D341Med (cell line): Measurements from ENCODE around the gene PALD1.

Source experiments
- DNase-seq: peaks from one replicate; pipeline ENCODE4 v3.0.0; 2012; ENCODE audit warnings: low spot score

Gene PALD1

DNA sequence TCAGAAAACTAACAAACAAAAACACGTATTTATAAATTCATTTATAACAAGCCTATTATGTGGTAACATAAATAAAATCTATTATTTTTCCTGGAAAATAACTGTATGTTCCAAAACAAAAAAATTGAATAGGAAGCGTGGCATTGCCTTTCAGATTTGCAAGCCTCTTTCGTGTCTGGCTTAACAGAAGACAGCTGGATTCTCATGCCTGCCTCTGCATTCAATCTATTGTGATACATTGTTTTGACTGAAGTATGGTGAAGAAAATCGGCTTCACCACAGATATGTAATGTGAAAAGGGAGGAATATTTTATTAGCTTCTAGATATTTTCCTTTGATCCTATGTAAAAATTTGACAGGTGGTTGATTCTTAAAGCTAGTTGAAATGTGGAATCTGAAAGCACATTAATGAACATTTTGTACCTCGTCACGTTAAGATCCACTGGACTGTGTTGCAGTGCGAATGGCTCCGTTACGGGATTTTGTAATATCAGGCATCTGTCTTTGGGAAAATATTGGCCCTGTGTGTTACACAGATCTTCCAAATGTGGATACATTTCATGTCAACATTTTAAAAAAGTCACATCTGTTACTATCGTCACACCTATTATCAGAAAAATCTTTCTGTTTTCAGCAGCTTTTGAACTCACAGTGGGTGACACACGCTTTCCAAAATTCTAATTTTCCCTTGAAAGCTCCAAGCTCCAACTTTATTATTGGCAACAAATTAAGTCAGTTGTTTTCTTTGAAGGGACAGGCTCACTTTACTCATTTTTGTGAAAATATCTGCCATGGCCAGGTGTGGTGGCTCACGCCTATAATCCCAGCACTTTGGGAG lies 26.2 kb downstream of the PALD1 start:
- DNase-seq, result no peak

DNA sequence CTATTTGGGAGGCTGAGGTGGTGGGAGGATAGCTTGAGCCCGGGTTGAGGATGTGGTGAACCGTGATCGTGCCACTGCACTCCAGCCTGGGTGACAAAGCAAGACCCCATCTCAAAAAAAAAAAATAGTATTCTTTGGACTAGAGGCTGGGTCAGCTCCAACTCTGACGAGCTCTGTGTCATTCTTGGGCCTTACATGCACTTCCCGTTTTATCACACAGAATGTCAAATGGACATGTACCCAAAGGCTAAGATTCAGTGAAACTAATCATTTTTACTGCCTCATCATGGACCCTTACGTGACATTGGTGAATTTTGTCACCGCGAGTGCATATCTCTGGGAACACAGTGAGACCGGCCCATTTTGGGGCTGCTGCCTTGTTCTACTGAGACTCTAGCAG lies 27.3 kb downstream of the PALD1 start:
- no peak for DNase-seq

DNA sequence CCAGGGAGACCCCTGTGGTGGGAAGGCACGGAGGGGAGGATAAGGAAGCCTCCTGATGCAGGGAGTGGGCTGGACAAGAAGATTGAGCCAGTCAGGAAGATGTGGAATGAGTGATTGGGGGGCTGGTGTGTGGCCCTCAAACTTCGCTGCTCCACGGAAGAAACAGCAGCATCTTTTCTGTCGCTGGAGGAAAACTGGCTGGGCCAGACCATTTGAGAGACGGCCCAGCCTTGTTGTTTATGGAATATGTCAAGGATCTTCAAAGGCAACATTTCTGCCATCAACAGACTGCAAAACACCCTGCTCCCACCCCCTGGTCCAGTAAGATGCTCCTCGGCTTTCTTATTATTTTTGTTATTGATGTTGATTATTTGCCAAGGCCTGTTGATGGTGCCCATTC lies 29.4 kb downstream of the PALD1 start:
- no peak for DNase-seq

DNA sequence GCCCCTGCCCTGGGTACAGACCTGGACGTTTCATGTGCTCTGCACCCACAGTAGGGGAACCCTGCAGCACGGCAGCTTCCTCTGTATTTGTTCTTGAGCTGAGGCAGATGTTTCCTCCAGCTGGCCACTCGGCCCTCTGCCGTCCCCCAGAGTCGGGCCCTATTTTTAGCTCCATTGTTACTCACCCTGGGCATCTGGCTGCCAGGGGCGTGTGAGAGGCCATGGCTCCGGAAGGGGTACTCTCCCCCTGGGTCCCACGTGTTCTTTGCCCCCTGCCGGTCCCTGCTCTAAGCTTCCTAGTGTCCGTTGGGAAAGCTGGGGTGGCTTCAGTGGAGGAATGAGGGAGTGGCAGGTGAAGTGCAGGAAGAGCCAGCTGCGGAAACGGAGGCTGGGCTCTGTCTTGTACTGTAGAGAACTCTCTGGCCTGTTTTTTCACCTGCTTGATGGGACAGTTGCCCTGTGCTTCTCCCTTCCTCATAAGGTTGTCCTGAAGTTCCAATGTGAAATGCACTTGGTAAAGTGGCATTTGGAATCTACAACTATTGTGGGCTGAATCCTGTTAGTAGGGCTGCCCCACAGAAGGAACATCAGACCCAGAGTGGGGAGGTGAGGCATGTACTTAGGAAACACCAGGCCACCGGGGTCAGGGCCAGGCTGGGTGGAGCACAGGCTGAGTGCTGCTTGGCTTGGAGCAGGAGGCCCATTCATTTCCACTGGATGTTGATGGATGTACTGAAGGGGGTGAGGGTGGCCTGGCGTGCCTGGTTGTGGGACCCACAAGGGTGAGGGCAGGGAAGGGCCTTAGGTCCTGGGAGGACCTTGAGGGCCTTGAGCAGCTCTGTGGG lies 30.6 kb downstream of the PALD1 start:
- DNase-seq, result no peak

DNA sequence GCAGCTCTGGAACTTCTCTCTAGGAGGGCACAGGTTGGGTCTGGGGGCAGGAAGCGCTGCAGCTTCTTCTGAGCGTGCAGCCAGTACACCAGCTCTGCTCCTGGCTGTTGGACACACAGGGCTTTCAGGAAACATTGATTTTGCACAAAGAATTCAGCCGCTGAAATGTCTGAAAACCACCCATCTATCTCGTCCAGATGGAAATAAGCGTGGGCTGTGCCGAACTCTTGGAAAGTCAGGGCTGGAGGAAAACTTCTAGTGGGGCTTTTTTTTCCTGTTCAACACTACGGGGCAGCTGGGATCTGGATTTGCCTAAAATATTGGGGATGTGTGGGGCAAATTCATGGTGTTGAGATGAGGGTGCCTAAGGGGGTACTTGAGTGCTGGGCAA lies 31.2 kb downstream of the PALD1 start:
- DNase-seq, result no peak

DNA sequence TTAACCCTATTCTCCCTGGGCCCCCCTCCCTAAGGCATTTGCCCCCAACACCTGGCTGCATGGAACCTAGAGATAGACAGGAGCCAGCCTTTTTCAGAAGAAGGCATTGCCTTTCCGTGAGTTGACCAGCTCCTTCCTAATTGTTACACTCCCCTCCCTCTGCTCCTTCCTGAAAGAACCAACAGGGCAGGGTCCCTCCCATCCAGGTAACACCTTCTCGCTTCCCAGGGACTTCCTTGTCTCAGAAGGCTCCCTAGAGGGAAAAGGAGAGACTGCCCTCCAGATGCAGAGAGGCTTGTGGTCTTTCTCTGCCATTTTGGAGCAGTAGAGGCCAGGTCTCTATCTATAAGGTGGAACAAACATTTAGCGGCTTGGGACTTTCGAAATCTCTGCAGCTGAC lies 31.9 kb downstream of the PALD1 start:
- no peak for DNase-seq

DNA sequence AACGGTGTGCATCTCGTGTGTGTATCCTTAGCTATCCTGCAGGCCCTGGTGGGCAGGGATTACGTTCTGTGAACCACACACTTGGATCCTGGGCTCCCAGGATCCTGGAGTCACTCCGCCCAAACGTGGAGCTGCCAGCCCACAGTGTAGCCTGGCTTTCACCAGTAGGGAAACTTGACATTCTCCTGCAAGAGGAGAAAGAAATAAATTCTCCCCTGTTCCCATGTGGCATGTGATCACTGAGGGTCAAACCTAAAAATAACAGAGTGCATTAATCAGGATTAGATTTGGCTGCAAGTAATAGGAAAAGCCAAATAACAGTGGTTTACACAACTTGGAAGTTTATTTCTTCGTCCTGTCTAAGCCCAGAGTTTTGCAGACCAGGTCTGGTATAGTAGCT lies 32.3 kb downstream of the PALD1 start:
- no peak for DNase-seq

DNA sequence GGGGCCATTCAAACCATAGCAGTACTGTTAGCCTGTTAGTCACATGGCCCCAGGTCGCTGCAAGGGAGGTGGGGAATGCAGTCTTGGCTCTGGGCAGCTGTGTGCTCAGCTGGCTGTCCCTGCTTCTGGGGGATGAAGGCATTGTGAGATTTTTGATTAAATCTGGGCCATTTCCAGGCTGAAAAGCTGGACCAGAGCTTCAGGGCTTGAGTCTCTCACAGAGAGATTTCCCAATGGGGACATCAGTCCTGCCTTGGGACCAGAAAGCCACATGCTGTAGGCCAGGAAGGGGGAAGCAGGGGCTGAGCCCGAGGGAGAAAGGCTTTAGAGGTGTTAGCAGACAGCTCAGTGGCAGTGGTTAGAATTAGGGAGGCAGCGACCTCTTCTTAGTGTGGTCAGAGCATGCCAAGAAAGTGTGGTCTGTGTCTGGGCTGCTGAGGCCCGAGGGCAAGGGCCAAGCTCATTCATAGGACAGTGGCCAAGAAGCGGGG lies 33.6 kb downstream of the PALD1 start:
- DNase-seq, result no peak

DNA sequence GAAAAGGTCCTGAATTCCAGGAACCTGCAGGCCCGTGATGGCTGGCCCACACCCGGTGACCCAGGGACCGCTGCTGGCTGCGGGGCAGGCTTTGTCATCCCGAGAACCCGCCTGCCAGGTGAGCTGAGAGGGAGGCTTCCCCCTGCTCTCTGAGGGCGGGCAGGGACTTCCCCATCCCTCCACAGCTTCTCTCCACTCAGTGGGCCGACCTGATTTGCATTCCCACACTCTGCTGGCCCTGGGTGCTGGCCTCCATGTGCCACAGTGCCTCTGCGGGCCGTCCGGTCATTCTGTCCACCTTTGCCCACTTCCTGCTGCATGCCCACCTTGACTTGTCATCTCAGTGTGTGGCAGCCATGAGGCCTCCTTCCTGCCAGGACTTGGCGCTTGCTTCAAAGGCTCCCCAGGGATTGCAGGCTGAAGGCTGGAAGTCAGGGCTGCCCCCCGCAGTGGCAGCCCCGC lies 35.3 kb downstream of the PALD1 start:
- no peak for DNase-seq

DNA sequence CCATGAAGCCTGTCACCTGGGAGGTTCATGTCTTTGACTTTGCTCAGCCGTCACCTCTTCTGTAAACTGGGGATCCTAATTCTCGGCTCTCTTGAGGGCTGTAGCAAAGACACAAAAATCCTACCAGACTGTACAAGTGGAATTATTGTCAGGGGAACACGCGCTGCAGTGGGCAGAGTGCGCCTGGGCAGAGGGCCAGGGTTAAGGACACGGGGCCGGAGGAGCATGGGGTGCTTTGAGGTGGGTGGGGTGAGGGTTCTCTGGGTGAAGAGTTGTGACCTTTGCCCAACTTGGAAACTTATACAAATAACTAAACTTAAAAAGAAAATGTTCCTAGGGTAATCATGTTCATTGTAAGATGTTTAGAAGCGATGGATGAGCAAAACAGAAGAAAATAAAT lies 36.0 kb downstream of the PALD1 start:
- no peak for DNase-seq

DNA sequence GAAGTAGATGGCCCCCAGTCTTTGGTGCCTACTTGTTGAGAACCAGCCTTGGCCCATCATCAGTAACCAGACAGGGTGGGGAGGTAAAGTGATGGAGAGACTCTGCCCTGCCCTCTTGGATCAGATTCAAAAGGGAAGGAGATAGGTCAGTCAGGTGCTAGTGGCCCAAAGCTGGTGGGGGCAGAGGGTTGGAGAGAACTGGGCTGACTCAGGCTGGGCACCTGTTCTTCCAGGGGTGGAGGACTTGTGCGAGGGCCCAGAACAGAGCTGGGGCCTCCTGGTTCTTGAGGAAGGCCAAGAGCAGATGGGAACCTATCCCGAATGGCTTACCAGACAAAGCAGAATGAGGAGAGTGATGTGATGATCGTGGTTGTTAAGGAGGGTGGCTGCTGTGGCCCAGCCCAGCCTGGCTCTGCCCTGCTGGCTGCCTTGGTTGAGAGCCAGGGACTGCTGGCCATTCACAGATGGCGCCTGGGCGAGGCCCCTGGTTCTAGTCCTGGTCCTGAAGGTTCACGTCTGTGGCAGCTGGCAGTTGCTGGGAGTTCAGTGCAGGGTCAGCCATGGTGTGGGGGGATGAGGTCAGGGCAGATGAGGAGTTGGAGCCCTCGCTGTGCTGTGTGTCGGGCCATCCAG lies 36.6 kb downstream of the PALD1 start:
- no peak for DNase-seq

DNA sequence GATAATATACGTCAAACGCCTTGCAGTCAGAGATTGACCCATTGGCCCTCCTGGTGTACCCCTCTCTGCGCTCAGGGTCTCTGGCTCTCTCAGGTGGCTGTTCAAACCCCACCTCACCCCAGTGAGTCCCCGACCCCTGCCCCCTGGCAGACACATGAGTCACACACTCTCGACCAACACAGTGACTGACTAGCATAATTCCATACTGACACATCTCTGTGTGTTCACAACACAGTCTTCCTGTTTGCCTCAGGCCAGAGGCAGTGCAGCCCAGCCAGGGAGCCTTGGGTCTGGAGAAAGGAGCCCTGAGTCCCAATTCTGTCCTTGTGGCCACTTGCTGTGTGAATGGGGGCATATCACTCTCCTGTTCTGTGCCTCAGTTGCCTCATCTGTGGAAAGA lies 40.1 kb downstream of the PALD1 start:
- DNase-seq, result no peak

DNA sequence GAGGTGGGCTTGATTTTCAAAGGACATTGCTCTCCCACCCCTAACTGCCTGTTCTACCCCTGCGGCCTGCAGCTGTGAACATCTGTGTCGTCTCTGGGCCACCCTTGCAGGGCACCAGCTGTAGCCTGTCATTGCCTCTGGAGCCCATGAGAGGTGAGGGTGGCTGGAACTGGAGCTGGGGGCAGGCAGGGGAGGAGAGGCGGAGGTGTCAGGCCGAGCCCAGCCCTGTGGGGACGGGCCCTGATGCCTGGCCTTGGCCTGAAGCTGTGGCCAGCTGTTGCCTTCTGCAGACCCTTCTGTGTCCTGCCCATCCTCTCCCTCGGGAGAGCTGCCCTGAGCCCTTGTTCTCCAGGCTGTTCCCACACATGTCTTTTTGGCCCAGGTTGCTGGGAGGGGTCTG lies 44.5 kb downstream of the PALD1 start:
- DNase-seq, result no peak

DNA sequence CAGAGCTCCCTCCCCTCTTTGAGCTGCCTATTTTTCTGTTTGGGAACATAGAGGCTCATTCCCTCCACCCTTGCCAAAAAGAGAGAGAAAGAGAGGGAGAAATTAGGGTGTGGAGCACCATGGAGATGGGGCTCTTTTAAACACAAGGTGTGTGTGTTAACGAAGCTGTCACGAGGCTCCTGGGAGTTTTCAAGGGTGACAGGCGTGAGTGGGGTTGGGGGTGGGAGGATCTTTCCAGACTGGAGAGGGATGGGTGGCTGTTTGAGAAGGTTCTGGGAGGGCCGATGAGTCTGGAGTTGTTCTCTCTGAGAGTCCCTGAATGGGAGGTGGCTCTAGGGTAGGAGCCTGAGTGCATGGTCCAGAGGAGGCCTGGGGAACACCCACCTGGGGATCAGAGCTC lies 45.0 kb downstream of the PALD1 start:
- DNase-seq, result no peak

DNA sequence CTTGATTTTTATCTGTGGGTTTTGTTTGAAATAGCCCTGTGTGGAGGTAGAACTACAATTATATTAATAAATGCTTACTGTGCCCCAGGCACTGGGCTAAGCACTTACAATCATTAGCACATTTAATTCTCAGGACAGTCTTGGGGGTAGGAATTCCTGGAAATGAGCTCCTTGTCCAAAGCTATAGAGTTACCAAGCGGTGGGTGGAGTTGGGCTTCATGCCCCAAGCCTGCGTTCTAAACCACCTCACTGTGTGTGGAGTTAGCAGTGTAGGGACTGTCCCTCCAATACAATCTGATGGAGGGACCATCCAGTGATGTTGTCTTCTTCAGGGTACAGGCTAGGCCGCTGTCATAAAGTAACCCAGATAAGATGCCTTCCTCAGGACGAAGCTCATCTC lies 49.7 kb downstream of the PALD1 start:
- no peak for DNase-seq

DNA sequence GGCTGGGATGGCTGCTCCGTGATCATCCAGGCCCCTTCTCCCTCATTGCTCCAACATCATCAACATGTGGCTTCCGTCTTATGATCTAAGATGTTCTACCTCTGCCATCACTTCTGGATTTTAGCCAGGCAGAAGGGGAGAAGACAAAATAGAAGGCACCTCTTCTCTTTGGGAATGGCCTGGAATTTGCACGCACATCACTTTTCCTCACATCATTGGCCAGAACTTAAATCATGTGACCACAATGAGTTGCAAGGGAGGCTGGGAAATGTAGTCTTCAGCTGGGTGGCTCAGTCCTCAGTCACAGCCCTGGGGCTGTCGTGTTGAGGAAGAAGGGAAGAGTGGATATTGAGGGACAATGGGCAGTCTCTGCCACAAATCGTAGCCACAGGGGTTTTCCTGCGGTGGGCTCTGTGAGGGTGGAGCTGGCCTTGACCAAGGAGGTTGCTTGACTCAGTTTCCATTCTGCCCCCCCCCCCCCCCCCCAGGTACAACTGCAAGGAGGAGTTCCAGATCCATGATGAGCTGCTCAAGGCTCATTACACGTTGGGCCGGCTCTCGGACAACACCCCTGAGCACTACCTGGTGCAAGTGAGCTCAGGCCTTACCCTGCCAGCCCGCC lies 50.3 kb downstream of the PALD1 start:
- peak; percentile 49 for DNase-seq

DNA sequence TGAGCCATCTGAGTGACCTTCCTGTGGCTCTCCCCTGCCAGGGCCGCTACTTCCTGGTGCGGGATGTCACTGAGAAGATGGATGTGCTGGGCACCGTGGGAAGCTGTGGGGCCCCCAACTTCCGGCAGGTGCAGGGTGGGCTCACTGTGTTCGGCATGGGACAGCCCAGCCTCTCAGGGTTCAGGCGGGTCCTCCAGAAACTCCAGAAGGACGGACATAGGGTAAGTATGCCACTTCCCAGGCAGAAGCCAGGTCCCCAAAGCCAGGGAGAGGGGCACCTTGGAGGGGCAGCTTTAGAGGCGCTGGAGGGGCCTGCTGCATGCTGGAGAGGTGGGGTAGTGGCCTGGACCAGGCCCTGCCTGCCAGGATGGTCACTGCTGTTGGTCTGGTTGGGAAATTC lies 51.3 kb downstream of the PALD1 start:
- DNase-seq, result no peak

DNA sequence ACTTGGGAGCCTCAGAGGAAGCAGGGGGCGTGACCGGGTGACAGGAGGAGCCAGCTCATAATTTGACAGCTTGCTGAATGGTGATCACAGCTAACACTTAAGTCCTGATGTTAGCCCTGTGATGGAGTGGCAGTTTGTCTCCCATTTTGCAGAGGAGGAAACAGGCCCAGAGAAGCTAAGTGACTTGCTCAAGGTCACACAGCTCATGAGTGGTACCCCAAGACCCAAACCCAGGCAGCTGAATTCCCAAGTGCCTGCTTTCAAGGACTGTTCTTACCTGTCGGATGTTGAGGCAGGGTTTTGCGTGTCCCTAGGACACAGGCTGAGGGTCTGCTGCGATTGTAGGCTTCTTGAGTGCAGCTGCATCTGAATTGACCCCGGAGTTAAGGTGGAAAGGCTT lies 51.7 kb downstream of the PALD1 start:
- no peak for DNase-seq

DNA sequence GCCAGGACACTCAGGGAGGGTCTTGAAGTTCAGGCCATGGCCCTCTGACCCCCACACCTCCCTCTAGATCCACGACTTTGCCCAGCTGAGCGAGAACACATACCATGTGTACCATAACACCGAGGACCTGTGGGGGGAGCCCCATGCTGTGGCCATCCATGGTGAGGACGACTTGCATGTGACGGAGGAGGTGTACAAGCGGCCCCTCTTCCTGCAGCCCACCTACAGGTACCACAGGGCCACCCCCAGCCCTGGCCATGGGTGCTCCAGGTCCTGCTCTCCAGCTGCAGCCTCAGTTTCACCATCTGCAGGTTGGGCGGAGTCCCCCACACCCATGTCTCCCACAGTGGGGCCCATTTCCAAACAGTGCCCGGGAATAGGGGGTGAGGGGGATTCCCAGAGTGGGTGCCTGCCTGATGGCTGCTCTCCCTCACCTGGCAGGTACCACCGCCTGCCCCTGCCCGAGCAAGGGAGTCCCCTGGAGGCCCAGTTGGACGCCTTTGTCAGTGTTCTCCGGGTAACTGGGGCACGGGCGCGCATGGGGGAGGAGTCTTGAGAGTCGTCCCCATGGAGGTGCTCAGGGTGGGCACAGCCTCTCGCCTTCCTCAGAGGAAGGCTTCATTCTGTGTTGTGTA lies 54.1 kb downstream of the PALD1 start:
- no peak for DNase-seq

DNA sequence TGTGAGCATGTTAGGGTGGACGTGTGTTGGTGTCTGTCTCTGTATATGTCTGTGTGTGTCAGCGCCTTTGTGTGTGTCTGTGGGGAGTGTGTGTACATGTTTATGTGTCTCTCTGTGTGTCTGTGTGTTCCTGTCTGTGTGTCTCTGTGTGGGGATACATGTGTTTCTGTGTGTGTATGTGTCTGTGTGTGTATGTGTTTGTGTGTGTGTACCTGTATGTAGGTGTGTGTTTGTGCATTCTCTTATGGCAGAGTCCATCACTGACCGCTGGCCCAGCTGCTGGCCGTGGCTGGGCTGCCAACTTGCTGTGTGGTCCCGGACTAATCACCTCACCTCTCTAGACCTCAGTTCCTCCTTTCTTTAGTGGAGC lies 54.6 kb downstream of the PALD1 start:
- no peak for DNase-seq

DNA sequence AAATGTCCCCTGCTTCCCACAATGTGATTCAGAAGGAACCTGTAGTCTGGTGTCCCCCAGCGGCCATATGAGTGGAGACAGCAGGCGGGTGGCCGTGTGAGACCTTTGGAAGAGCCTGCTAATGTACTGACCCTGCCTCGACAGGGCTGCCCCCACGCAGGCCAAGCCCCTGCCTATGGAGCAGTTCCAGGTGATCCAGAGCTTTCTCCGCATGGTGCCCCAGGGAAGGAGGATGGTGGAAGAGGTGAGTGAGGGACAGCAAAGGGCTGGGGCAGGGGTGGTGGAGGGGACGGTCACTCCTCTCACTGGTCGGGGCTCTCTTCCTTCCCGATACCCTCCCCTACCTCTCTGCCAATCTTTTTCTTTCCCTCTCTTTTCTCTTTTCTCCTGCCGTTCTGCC lies 55.7 kb downstream of the PALD1 start:
- no peak for DNase-seq

DNA sequence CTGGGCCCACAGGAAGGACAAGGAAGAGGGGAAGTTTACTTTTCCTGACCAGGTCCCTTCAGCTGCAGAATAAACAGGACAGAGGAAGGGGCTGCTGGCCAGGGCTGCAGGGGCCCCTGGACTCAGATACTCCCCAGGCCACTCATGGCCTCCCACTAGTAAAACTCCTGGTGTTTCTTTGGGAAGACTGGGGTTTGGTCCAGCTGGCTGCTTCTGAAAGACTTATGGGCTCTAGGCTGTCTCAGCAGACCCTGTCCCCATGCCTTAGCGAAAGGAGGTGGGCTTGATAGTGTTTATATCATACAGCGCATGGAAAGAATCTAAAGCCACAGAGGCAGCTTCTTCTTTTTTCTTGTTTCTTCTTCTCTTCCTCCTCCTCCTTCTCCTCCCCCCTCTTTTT lies 56.4 kb downstream of the PALD1 start:
- DNase-seq, result no peak
